ENCODE data around the gene MID1IP1.

MID1IP1 gene

GRCh38 chrX:38816155-38816554, 14.9 kb downstream of the MID1IP1 start:
- DNase-seq, result no peak

GRCh38 chrX:38817004-38817703, 15.9 kb downstream of the MID1IP1 start:
- peak; percentile 72 for DNase-seq

GRCh38 chrX:38819163-38819562, 17.9 kb downstream of the MID1IP1 start:
- no peak for DNase-seq

GRCh38 chrX:38819709-38820108, 18.4 kb downstream of the MID1IP1 start:
- no peak for DNase-seq

GRCh38 chrX:38820751-38821150, 19.5 kb downstream of the MID1IP1 start:
- no peak for DNase-seq

GRCh38 chrX:38824176-38824575, 22.9 kb downstream of the MID1IP1 start:
- DNase-seq, result no peak

GRCh38 chrX:38831949-38832348, 30.7 kb downstream of the MID1IP1 start:
- no peak for DNase-seq

- DNase-seq, result no peak
These were observed 36.1 kb downstream of the MID1IP1 start for GRCh38 chrX:38837389-38837788.

GRCh38 chrX:38839277-38839676, 38.0 kb downstream of the MID1IP1 start:
- DNase-seq, result no peak

- no peak for DNase-seq
These were observed 38.7 kb downstream of the MID1IP1 start for GRCh38 chrX:38839944-38840343.

- DNase-seq, result no peak
These were observed 40.5 kb downstream of the MID1IP1 start for GRCh38 chrX:38841750-38842149.

GRCh38 chrX:38845426-38845825, 44.2 kb downstream of the MID1IP1 start:
- no peak for DNase-seq

GRCh38 chrX:38847206-38847902, 46.1 kb downstream of the MID1IP1 start:
- no peak for DNase-seq

- DNase-seq, result no peak
These were observed 46.6 kb downstream of the MID1IP1 start for GRCh38 chrX:38847903-38848230.

- no peak for DNase-seq
These were observed 47.6 kb downstream of the MID1IP1 start for GRCh38 chrX:38848671-38849455.

GRCh38 chrX:38850807-38851544, 49.7 kb downstream of the MID1IP1 start:
- no peak for DNase-seq

- no peak for DNase-seq
These were observed 53.0 kb downstream of the MID1IP1 start for GRCh38 chrX:38854305-38854704.

Data from fibroblast of skin of abdomen (primary cell).